ENCODE data around the gene DOCK2. TPM values are rescaled to one million over a fixed set of nuclear protein-coding genes. Genes with fewer than 3 reads are reported as not detected.

Gene DOCK2
- total RNA-seq, 4 donors from 2014 or later: 2.0 to 17.4 (median 7.5) TPM

- H3K36me3 ChIP-seq: no peaks in the 10 kb centered on the region
- H3K27ac ChIP-seq: no peak overlapping the region
- H3K4me3 ChIP-seq: no peak overlapping the region
- H3K4me1 ChIP-seq: no peaks in the 10 kb centered on the region
- intact Hi-C loops (cut with DNase I; ENCODE audit: low total_unique reads): no loop called here
- TF ChIP-seq, protein P1, sequence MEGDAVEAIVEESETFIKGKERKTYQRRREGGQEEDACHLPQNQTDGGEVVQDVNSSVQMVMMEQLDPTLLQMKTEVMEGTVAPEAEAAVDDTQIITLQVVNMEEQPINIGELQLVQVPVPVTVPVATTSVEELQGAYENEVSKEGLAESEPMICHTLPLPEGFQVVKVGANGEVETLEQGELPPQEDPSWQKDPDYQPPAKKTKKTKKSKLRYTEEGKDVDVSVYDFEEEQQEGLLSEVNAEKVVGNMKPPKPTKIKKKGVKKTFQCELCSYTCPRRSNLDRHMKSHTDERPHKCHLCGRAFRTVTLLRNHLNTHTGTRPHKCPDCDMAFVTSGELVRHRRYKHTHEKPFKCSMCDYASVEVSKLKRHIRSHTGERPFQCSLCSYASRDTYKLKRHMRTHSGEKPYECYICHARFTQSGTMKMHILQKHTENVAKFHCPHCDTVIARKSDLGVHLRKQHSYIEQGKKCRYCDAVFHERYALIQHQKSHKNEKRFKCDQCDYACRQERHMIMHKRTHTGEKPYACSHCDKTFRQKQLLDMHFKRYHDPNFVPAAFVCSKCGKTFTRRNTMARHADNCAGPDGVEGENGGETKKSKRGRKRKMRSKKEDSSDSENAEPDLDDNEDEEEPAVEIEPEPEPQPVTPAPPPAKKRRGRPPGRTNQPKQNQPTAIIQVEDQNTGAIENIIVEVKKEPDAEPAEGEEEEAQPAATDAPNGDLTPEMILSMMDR (IDR thresholded peaks at IDR 0.05): no peak
- no peak for TF ChIP-seq POLR2A (IDR thresholded peaks at IDR 0.05)
- H3K27me3 ChIP-seq: no peaks in the 10 kb centered on the region
- DNase-seq: no peak
- H3K9me3 ChIP-seq: no peaks in the 10 kb centered on the region
These were observed 483.5 kb downstream of the DOCK2 start for GRCh38 chr5:170120576-170120975.

DNA sequence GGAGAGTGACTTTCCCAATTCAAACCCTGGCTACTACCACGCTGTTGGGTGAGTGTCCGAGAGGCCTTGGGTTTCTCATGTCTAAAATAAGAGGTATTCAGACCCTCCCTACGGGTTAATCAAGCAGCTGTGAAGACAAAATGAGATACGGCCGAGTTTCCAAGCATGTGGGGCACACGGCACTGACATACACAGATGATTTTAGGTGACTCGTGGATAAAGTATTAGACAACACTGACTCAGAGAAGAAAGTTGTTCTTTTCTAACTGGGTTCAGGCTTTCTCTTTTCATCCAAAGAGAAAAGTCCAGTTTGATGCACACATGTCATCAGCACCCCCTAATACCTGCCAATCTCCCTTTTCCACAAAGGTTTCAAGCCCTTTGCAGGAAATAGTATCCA is 484.2 kb downstream of the DOCK2 start:
- H3K4me3 ChIP-seq: no peak overlapping the region
- intact Hi-C loops (cut with DNase I; ENCODE audit: low total_unique reads): no loop called here
- no peaks in the 10 kb centered on the region for H3K36me3 ChIP-seq
- H3K27me3 ChIP-seq: no peaks in the 10 kb centered on the region
- TF ChIP-seq, protein P1 (IDR thresholded peaks at IDR 0.05): no peak
- TF ChIP-seq POLR2A (IDR thresholded peaks at IDR 0.05): no peak
- H3K9me3 ChIP-seq: no peaks in the 10 kb centered on the region
- no peak for DNase-seq
- H3K27ac ChIP-seq: no peak overlapping the region
- no peaks in the 10 kb centered on the region for H3K4me1 ChIP-seq

DNA sequence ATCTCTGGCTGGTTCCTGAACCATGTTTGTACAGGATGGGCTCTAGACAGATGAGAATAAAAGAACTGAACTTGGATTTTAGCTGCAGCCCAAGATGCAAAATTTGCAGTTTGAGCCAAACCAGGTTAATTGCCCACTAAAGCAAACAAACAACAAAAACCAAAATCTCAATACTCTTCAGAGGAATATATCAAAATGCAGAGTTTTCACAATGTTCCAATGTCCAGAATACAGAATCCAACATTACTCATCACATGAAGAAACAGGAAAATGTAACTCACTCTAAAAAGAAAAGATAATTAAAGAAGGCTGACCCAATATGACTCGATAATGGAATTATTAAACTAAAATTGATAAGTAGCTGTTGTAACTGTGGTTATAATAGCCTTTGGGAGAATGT is 489.0 kb downstream of the DOCK2 start:
- H3K36me3 ChIP-seq: no peaks in the 10 kb centered on the region

GRCh38 chr5:170126626-170127025 is 489.6 kb downstream of the DOCK2 start:
- Histone ChIP-seq H3K9me3 (no peaks in the 10 kb centered on the region), H3K4me3 (no peak overlapping the region), H3K36me3 (no peaks in the 10 kb centered on the region), H3K4me1 (no peaks in the 10 kb centered on the region), H3K27me3 (no peaks in the 10 kb centered on the region), H3K27ac (no peak overlapping the region)
- DNase-seq: no peak
- intact Hi-C loops (cut with DNase I; ENCODE audit: low total_unique reads): no loop called here
- TF ChIP-seq POLR2A (IDR thresholded peaks at IDR 0.05): no peak
- TF ChIP-seq, protein P1 (IDR thresholded peaks at IDR 0.05): no peak

More for the DNA sequence above, 489.0 kb downstream of the DOCK2 start:
- intact Hi-C loops (cut with DNase I; ENCODE audit: low total_unique reads): no loop called here
- H3K4me1 ChIP-seq: no peaks in the 10 kb centered on the region
- H3K4me3 ChIP-seq: no peak overlapping the region
- no peak for TF ChIP-seq POLR2A (IDR thresholded peaks at IDR 0.05)
- TF ChIP-seq, protein P1 (IDR thresholded peaks at IDR 0.05): no peak
- H3K27me3 ChIP-seq: no peaks in the 10 kb centered on the region
- no peak overlapping the region for H3K27ac ChIP-seq
- H3K9me3 ChIP-seq: no peaks in the 10 kb centered on the region
- no peak for DNase-seq

- DNase-seq: no peak
- no peaks in the 10 kb centered on the region for H3K36me3 ChIP-seq
- H3K27ac ChIP-seq: no peak overlapping the region
- intact Hi-C loops (cut with DNase I; ENCODE audit: low total_unique reads): no loop called here
- H3K27me3 ChIP-seq: no peaks in the 10 kb centered on the region
- TF ChIP-seq POLR2A (IDR thresholded peaks at IDR 0.05): no peak
- TF ChIP-seq, protein P1 (IDR thresholded peaks at IDR 0.05): no peak
- H3K9me3 ChIP-seq: no peaks in the 10 kb centered on the region
- no peak overlapping the region for H3K4me3 ChIP-seq
- no peaks in the 10 kb centered on the region for H3K4me1 ChIP-seq
These were observed 494.2 kb downstream of the DOCK2 start for GRCh38 chr5:170131235-170131634.

Measured in uterus (tissue), 4 donors.